ENCODE results near the gene TMEM59.
"Not testable (repeated sequence)": the region's sequence is repeated elsewhere in the genome, so short reads cannot be mapped to it uniquely, and the experiment has no call there.

GRCh38 chr1:54019562-54020176, 33.3 kb downstream of the TMEM59 start:
- TF ChIP-seq CTCF (conservative IDR thresholded peaks at IDR 0.05); EZH2 (IDR thresholded peaks at IDR 0.05; ENCODE audit: low read depth): not testable (repeated sequence)

Measured in PC-9 (cell line).